CD14-positive monocyte (primary cell): ENCODE results near the gene DAW1. TPM values are rescaled to one million over a fixed set of nuclear protein-coding genes. Genes with fewer than 3 reads are reported as not detected.

Experiments
- DNase-seq, 3 donors: peaks; one replicate each; pipeline ENCODE4 v3.0.0-alpha.2; 2011 to 2022
- H2AFZ ChIP-seq: 2 replicates; pipeline ENCODE4 v1.6.0; 2012; ENCODE audit warnings: mild to moderate bottlenecking, low read depth, low read length, inconsistent platforms; ENCODE audit not compliant: insufficient read depth, poor library complexity, severe bottlenecking
- H3K27ac ChIP-seq, 2 donors: 1 replicate in 1 of 2; 2 replicates in 1 of 2; pipeline ENCODE4 v1.5.1; 2012 to 2013; ENCODE audit warnings: low read length in 2 of 2, control low read depth in 1 of 2, inconsistent platforms in 1 of 2, low read depth in 1 of 2, mild to moderate bottlenecking in 1 of 2
- H3K27me3 ChIP-seq, 2 donors: one replicate each; pipeline versions ENCODE4 v1.6.0 to v1.6.1; 2011 to 2013; ENCODE audit warnings: low read length in 2 of 2; ENCODE audit not compliant: control insufficient read depth in 2 of 2, insufficient read depth in 2 of 2
- H3K36me3 ChIP-seq, 2 donors: replicated peaks in 1 of 2; 1 replicate in 1 of 2; 2 replicates in 1 of 2; pipeline versions ENCODE4 v1.5.1 to v1.6.1; 2012 to 2013; ENCODE audit warnings: low read length in 2 of 2, control low read depth in 1 of 2, inconsistent platforms in 1 of 2, mild to moderate bottlenecking in 1 of 2; ENCODE audit not compliant: insufficient read depth in 2 of 2, control insufficient read depth in 1 of 2
- H3K4me1 ChIP-seq, 2 donors: 1 replicate in 1 of 2; 2 replicates in 1 of 2; pipeline versions ENCODE4 v1.5.1 to v1.6.1; 2012 to 2013; ENCODE audit warnings: low read length in 2 of 2, control low read depth in 1 of 2, inconsistent platforms in 1 of 2, mild to moderate bottlenecking in 1 of 2, moderate library complexity in 1 of 2; ENCODE audit not compliant: insufficient read depth in 2 of 2, control insufficient read depth in 1 of 2
- H3K4me2 ChIP-seq: replicated peaks from 2 replicates; pipeline ENCODE3; 2012; ENCODE audit warnings: low read length, moderate library complexity, mild to moderate bottlenecking; ENCODE audit not compliant: poor library complexity, severe bottlenecking; ENCODE audit errors: extremely low read depth
- H3K4me3 ChIP-seq, 3 experiments: fragments of 200-600 bp in 1 of 3; sonication (generic) in 1 of 3; replicated peaks in 1 of 3; 1 replicate in 2 of 3; 2 replicates in 1 of 3; pipeline ENCODE4 v1.5.1; 2011 to 2013; ENCODE audit warnings: low read length in 3 of 3, mild to moderate bottlenecking in 3 of 3, control low read depth in 2 of 3, low read depth in 2 of 3, inconsistent platforms in 1 of 3, moderate library complexity in 1 of 3
- H3K79me2 ChIP-seq: 2 replicates; pipeline ENCODE4 v1.6.0; 2012; ENCODE audit warnings: mild to moderate bottlenecking, control low read depth, inconsistent platforms, low read length, moderate library complexity; ENCODE audit not compliant: insufficient read depth
- H3K9ac ChIP-seq: 2 replicates; pipeline ENCODE4 v1.6.0; 2017; ENCODE audit warnings: low read length, mild to moderate bottlenecking; ENCODE audit not compliant: insufficient read depth, poor library complexity, severe bottlenecking
- H3K9me3 ChIP-seq, 2 donors: replicated peaks in 1 of 2; 1 replicate in 1 of 2; 2 replicates in 1 of 2; pipeline versions ENCODE4 v1.5.1 to v1.6.1; 2012 to 2013; ENCODE audit warnings: low read length in 2 of 2, control low read depth in 1 of 2; ENCODE audit not compliant: control insufficient read depth in 1 of 2, insufficient read depth in 1 of 2
- H4K20me1 ChIP-seq: 2 replicates; pipeline ENCODE4 v1.6.0; 2012; ENCODE audit warnings: mild to moderate bottlenecking, low read length, control low read depth, moderate library complexity; ENCODE audit not compliant: insufficient read depth
- H3K27ac Mint-ChIP-seq, 7 donors: one replicate each; pipeline ENCODE4 v1.8.0; 2020; ENCODE audit warnings: mild to moderate bottlenecking in 7 of 7, mixed read lengths in 7 of 7, moderate library complexity in 6 of 7, inconsistent platforms in 2 of 7
- H3K27me3 Mint-ChIP-seq, 3 donors: one replicate each; pipeline ENCODE4 v1.8.0; 2021 to 2022; ENCODE audit warnings: low read depth in 3 of 3, mild to moderate bottlenecking in 3 of 3, mixed read lengths in 3 of 3, moderate library complexity in 3 of 3, inconsistent platforms in 1 of 3
- H3K36me3 Mint-ChIP-seq, 2 donors: one replicate each; pipeline ENCODE4 v1.8.0; 2020; ENCODE audit warnings: mixed read lengths in 2 of 2, inconsistent platforms in 1 of 2, mild to moderate bottlenecking in 1 of 2
- H3K4me1 Mint-ChIP-seq: one replicate; pipeline ENCODE4 v1.8.0; 2020; ENCODE audit warnings: mild to moderate bottlenecking, mixed read lengths
- H3K4me3 Mint-ChIP-seq, 2 donors: one replicate each; pipeline ENCODE4 v1.8.0; 2020; ENCODE audit warnings: mild to moderate bottlenecking in 2 of 2, mixed read lengths in 2 of 2, moderate library complexity in 1 of 2
- H3K9me3 Mint-ChIP-seq, 7 donors: one replicate each; pipeline ENCODE4 v1.8.0; 2020 to 2022; ENCODE audit warnings: mixed read lengths in 7 of 7, mild to moderate bottlenecking in 6 of 7, moderate library complexity in 6 of 7, inconsistent platforms in 2 of 7
- CTCF ChIP-seq: fragments of 200-600 bp; IDR thresholded peaks from one replicate; pipeline ENCODE4 v1.8.0; 2022; ENCODE audit warnings: antibody characterized with exemption, mild to moderate bottlenecking
- WGBS: methylation state at CpG from one replicate; pipeline ENCODE4 v1.1.5; 2013; ENCODE audit warnings: missing lambda C conversion rate; ENCODE audit not compliant: insufficient coverage; 5-methylcytosine and 5-hydroxymethylcytosine counted together
- intact Hi-C, 2 donors: fragments of 100-400 bp; cut with micrococcal nuclease; formaldehyde crosslinking; loops; one replicate each; pipeline versions ENCODE4 v1.15.0 to v1.15.1; 2023
- polyA plus RNA-seq, 3 donors: library from polyadenylated mRNA; depleted of rRNA in 1 of 3; unstranded in 2 of 3; stranded (reverse) in 1 of 3; fragments of 300-500 nt in 2 of 3; fragments of >200 nt in 1 of 3; fragmentation: Illumina TruSeq in 2 of 3; gene quantifications; 1 replicate in 2 of 3; 2 replicates in 1 of 3; pipeline ENCODE4 v1.2.3, GENCODE V29; 2012 to 2021
- small RNA-seq: library from RNA; depleted of rRNA; stranded (forward); fragments of <200 nt; gene quantifications from one replicate; pipeline ENCODE3, GENCODE V24; 2012; ENCODE audit warnings: low read depth; ENCODE audit not compliant: insufficient read length

DAW1 gene
- polyA plus RNA-seq, 3 donors = not detected

- H3K27ac Mint-ChIP-seq = no peak overlapping the region
- no peaks in the 10 kb centered on the region for H3K36me3 Mint-ChIP-seq
- intact Hi-C loops = no loop called here
These were observed 100.3 kb downstream of the DAW1 start for GRCh38 chr2:227971619-227972230.

GRCh38 chr2:227973241-227973640 is 101.8 kb downstream of the DAW1 start:
- no peak overlapping the region for H3K4me3 Mint-ChIP-seq
- no peaks in the 10 kb centered on the region for H3K27me3 ChIP-seq
- no peaks in the 10 kb centered on the region for H3K36me3 Mint-ChIP-seq
- H3K4me1 Mint-ChIP-seq = no peaks in the 10 kb centered on the region
- TF ChIP-seq CTCF = no peak
- H3K27me3 Mint-ChIP-seq = no peaks in the 10 kb centered on the region
- no peak overlapping the region for H2AFZ ChIP-seq
- intact Hi-C loops = no loop called here
- no peaks in the 10 kb centered on the region for H3K9me3 ChIP-seq
- H3K4me2 ChIP-seq = no peak overlapping the region
- no peaks in the 10 kb centered on the region for H3K36me3 ChIP-seq
- no peak overlapping the region for H3K9ac ChIP-seq
- no peak overlapping the region for H3K27ac ChIP-seq
- WGBS = 100% methylated on average over 1 of the region's 3 CpGs
- no peaks in the 10 kb centered on the region for H3K4me1 ChIP-seq
- no peaks in the 10 kb centered on the region for H4K20me1 ChIP-seq
- H3K27ac Mint-ChIP-seq = no peak overlapping the region
- H3K4me3 ChIP-seq = no peak overlapping the region
- H3K9me3 Mint-ChIP-seq = peaks cover 0 to 6% (median 4%) of the 10 kb centered on the region in 7 donors
- DNase-seq = no peak
- H3K79me2 ChIP-seq = no peaks in the 10 kb centered on the region

More at GRCh38 chr2:227971619-227972230, 100.3 kb downstream of the DAW1 start:
- H3K4me3 Mint-ChIP-seq = no peak overlapping the region
- no peaks in the 10 kb centered on the region for H3K4me1 Mint-ChIP-seq
- no peak for DNase-seq
- Histone ChIP-seq H3K27ac (no peak overlapping the region), H3K27me3 (no peaks in the 10 kb centered on the region), H3K9ac (no peak overlapping the region), H3K79me2 (no peaks in the 10 kb centered on the region), H2AFZ (no peak overlapping the region), H3K4me2 (no peak overlapping the region), H3K4me1 (no peaks in the 10 kb centered on the region), H4K20me1 (no peaks in the 10 kb centered on the region), H3K4me3 (no peak overlapping the region), H3K36me3 (no peaks in the 10 kb centered on the region), H3K9me3 (no peaks in the 10 kb centered on the region)
- H3K27me3 Mint-ChIP-seq = no peaks in the 10 kb centered on the region
- H3K9me3 Mint-ChIP-seq = peaks cover 0 to 7% (median 3%) of the 10 kb centered on the region in 7 donors
- TF ChIP-seq CTCF = no peak
- WGBS = 95% methylated on average over 3 of the region's 7 CpGs

Small RNA genes lying within 50 kb of the gene (small RNA-seq; reads per million reads assigned to genes)
- gene RF00402 = not detected

Other genes with a start within 250 kb of the DAW1 start
- not detected for gene SCYGR5, start 204.8 kb upstream of the DAW1 start, polyA plus RNA-seq
- gene SLC19A3, start 153.6 kb upstream of the DAW1 start, polyA plus RNA-seq = not detected
- not detected for gene SCYGR6, start 146.9 kb upstream of the DAW1 start, polyA plus RNA-seq
- not detected for gene SCYGR7, start 143.3 kb upstream of the DAW1 start, polyA plus RNA-seq
- gene SCYGR8, start 125.7 kb upstream of the DAW1 start, polyA plus RNA-seq = not detected
- 1 to 10 TPM in 1 of 3 donors, under 1 TPM in 1, not detected in 1; 0.47 to 6.2 TPM for gene CCL20, start 57.8 kb upstream of the DAW1 start, polyA plus RNA-seq